ENCODE results near the gene UGT1A7. TPM values are rescaled to one million over a fixed set of nuclear protein-coding genes. Genes with fewer than 3 reads are reported as not detected.
"Not testable (repeated sequence)": the region's sequence is repeated elsewhere in the genome, so short reads cannot be mapped to it uniquely, and the experiment has no call there.

Gene UGT1A7
- total RNA-seq, 1 donor from 2014 or later = not detected

DNA sequence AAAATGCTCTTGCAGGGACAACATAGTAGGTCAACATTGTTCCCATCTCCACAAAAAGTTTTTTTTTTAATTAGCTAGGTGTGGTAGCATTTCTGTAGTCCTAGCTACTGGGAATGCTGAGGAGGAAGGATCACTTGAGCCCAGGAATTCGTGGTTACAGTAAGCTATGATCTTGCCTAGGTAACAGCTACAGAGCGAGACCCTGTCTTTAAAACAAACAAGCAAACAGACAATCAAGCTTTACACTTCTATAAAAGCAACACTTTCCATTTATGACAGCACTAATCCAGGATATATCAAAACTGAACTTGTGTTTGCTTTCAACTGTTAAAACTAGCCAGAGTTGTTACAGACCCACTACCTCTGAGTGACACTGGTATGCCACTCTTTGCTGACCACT, 59.2 kb downstream of the UGT1A7 start:
- H3K4me1 Mint-ChIP-seq = no peaks in the 10 kb centered on the region
- peaks cover 40% of the 10 kb centered on the region for H3K27me3 Mint-ChIP-seq
- no peaks in the 10 kb centered on the region for H3K36me3 Mint-ChIP-seq (ENCODE audit: low read depth)
- no peak overlapping the region for H3K4me3 Mint-ChIP-seq
- TF ChIP-seq, protein P1, sequence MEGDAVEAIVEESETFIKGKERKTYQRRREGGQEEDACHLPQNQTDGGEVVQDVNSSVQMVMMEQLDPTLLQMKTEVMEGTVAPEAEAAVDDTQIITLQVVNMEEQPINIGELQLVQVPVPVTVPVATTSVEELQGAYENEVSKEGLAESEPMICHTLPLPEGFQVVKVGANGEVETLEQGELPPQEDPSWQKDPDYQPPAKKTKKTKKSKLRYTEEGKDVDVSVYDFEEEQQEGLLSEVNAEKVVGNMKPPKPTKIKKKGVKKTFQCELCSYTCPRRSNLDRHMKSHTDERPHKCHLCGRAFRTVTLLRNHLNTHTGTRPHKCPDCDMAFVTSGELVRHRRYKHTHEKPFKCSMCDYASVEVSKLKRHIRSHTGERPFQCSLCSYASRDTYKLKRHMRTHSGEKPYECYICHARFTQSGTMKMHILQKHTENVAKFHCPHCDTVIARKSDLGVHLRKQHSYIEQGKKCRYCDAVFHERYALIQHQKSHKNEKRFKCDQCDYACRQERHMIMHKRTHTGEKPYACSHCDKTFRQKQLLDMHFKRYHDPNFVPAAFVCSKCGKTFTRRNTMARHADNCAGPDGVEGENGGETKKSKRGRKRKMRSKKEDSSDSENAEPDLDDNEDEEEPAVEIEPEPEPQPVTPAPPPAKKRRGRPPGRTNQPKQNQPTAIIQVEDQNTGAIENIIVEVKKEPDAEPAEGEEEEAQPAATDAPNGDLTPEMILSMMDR (IDR thresholded peaks at IDR 0.05) = no peak
- no peak for DNase-seq
- no peak for ATAC-seq (ENCODE audit: low read depth)
- intact Hi-C loops (cut with micrococcal nuclease) = no loop called here
- no peak overlapping the region for H3K27ac Mint-ChIP-seq
- ChIA-PET POLR2A (no interaction called here), CTCF (no interaction called here)
- H3K9me3 Mint-ChIP-seq = no peaks in the 10 kb centered on the region

DNA sequence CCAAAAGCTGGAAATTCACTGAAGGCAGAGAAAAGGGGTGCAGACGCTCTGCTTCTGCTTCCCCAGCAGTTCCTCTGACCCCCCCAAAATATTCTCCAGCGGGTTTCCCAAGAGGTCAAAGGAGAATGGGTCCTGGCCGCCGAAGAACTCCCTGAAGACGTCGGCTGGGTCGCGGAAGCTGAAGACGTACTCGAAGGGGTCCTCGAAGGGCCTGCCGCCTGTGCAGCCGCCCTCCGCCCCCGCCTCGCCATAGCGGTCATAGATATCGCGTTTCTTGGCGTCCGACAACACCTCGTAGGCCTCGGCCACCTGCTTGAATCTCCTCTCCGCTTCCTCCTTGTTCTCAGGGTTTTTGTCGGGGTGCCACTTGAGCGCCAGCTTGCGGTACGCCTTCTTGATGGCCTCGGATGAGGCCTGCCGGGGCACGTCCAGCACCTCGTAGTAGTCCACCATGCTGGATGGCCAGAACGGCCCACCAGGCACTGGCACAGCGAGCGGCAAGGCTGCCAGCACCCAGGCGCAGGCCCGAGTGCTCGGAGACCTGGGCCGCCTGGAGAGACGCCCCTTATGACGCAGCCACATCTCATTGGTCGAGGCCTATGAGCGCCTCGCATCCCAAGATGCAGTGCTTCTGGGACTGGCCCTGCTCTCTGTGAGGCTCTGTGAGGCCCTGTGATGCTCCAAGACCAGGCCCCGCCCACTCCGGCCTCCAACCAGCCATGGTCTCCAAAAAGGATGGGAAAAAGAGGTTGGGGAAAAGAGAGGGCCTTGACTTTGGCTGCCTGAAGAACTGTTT, 62.0 kb downstream of the UGT1A7 start:
- no peaks in the 10 kb centered on the region for H3K4me1 Mint-ChIP-seq

DNA sequence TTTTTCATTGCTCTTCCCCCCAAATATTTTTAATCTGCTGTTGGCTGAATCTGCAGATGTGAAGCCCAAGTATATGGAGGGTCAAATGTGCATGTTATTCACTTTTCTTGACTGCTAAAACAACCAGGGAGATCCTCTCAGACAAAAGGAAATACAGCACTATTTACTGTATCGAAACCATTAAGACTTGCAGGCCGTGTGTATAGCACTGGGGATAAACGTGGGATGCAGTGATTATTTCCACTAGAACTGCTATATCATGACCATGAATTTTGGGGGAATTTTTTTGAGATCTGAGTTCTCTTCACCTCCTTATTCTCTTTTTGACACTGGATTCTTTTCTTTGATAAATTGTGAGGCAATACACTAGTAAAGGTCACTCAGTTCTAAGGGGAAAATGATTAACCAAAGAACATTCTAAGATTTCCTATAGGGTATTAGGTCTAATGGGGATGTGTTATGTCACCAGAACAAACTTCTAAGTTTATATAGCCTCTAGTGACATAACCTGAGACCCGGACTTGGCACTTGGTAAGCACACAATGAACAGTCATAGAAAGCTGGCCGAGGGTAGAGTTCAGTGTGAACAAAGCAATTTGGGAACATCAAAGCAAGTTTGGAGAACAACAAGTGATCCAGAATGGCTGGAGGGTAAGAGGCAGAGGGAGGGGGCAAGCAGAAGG, 63.5 kb downstream of the UGT1A7 start:
- ChIA-PET POLR2A (no interaction called here), CTCF (no interaction called here)
- no peak overlapping the region for H3K27ac Mint-ChIP-seq
- H3K9me3 Mint-ChIP-seq = peaks cover under 1% of the 10 kb centered on the region
- peaks cover 33% of the 10 kb centered on the region for H3K27me3 Mint-ChIP-seq
- H3K36me3 Mint-ChIP-seq (ENCODE audit: low read depth) = no peaks in the 10 kb centered on the region
- intact Hi-C loops (cut with micrococcal nuclease) = no loop called here
- no peak for DNase-seq
- TF ChIP-seq, protein P1 (IDR thresholded peaks at IDR 0.05) = no peak
- ATAC-seq (ENCODE audit: low read depth) = no peak
- H3K4me1 Mint-ChIP-seq = no peaks in the 10 kb centered on the region
- no peak overlapping the region for H3K4me3 Mint-ChIP-seq

More for the DNA sequence above, 62.0 kb downstream of the UGT1A7 start:
- TF ChIP-seq, protein P1 (IDR thresholded peaks at IDR 0.05) = no peak
- intact Hi-C loops (cut with micrococcal nuclease) = no loop called here
- peaks cover 37% of the 10 kb centered on the region for H3K27me3 Mint-ChIP-seq
- no peak for ATAC-seq (ENCODE audit: low read depth)
- no peak for DNase-seq
- H3K27ac Mint-ChIP-seq = no peak overlapping the region
- CTCF ChIA-PET = no interaction called here
- H3K36me3 Mint-ChIP-seq (ENCODE audit: low read depth) = no peaks in the 10 kb centered on the region
- POLR2A ChIA-PET = no interaction called here
- H3K9me3 Mint-ChIP-seq = no peaks in the 10 kb centered on the region
- no peak overlapping the region for H3K4me3 Mint-ChIP-seq

DNA sequence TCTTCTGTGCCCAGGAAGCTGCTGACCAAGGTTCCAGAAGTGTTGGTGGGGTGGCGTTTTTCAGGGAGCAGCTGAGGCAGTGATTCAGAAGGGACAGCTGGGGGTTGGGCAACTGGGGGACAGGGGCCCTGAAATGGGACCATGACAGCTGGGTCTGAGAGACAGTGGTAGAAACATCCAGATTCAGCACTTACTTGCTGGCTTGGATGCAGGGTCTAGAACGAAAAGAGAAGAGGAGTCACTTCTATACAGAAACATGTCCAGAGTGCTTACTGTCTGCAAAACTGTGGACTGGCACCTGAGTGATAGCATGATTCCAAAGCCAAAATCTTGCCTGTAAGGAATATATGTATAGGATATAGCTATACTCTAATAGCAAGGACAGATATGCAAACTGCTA, 64.1 kb downstream of the UGT1A7 start:
- intact Hi-C loops (cut with micrococcal nuclease); ATAC-seq (ENCODE audit: low read depth); DNase-seq; H3K27ac Mint-ChIP-seq; POLR2A ChIA-PET; H3K36me3 Mint-ChIP-seq (ENCODE audit: low read depth); CTCF ChIA-PET; H3K9me3 Mint-ChIP-seq; H3K4me3 Mint-ChIP-seq; H3K4me1 Mint-ChIP-seq: not testable (repeated sequence)
- peaks cover 30% of the 10 kb centered on the region for H3K27me3 Mint-ChIP-seq

DNA sequence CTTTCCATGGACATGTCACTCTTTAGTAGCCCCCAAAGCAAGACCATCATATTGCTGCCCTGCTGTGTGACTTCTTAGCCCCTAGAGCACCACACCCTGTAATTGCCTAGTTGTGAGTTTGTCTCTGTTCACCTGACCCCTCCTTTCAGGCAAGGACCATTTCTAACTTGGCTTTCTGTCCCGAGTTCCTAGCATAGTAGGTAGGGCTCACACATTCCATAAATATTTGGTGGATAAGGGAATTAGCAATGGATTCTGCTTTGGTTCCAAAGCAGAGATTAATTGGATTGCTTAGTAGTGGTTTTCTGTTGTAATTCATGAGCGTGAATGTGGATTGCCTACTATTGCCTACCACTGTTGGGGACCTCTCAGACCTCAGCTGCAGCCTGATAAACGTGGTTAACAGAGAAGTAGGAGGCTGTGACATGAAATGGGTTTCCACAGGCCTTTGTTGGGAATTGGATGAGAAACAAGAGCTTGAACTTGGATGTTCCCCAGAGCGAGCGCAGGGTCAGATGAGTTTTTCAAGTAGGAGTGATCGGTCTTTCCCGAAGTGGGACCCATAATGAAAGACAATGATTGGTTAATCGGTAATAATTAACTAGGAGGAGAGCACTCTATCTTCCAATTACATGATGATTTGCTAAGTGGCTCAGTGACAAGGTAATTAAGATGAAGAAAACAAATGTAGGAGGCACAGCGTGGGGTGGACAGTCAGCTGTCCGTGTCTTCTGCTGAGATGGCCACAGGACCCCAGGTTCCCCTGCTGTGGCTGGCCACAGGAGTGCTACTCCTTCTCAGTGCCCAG, 65.0 kb downstream of the UGT1A7 start:
- intact Hi-C loops (cut with micrococcal nuclease) = no loop called here
- TF ChIP-seq, protein P1 (IDR thresholded peaks at IDR 0.05) = no peak
- Mint-ChIP-seq H3K36me3 (ENCODE audit: low read depth) (no peaks in the 10 kb centered on the region), H3K9me3 (peaks cover 4% of the 10 kb centered on the region), H3K4me3 (no peak overlapping the region), H3K4me1 (no peaks in the 10 kb centered on the region), H3K27me3 (peaks cover 23% of the 10 kb centered on the region), H3K27ac (no peak overlapping the region)
- ATAC-seq (ENCODE audit: low read depth) (no peak), DNase-seq (no peak)
- ChIA-PET CTCF (no interaction called here), POLR2A (no interaction called here)
